Endothelial cell of umbilical vein (primary cell): Measurements from ENCODE around the gene CGB2. TPM values are rescaled to one million over a fixed set of nuclear protein-coding genes. Genes with fewer than 3 reads are reported as not detected.

ENCODE experiments used
- BruUV-seq: library from RNA; stranded (reverse); fragments of 400-500 nt; replicated peaks from 2 replicates; lab custom pipeline; 2021; lab: Mats Ljungman, UMichigan
- CTCF ChIA-PET: fragments of 300-600, 350-600 bp; sonication (Branson Sonifier 250); formaldehyde crosslinking; loops from one replicate; lab custom pipeline; 2021; ENCODE audit warnings: antibody characterized with exemption, inconsistent platforms; lab: Charles Lee
- POLR2A ChIA-PET: fragments of 300-600, 350-600 bp; sonication (Branson Sonifier 250); formaldehyde crosslinking; loops from one replicate; lab custom pipeline; 2021; ENCODE audit warnings: antibody characterized with exemption, inconsistent platforms; lab: Charles Lee
- DNase-seq: peaks from one replicate; pipeline ENCODE4 v3.0.0-alpha.2; 2011; ENCODE audit warnings: low read depth, low spot score
- FAIRE-seq: peaks from 2 replicates; lab custom pipeline; 2011; peaks lifted over from hg19 to GRCh38; lab: Jason Lieb, UNC
- H2AFZ ChIP-seq: 2 replicates; pipeline ENCODE4 v1.6.0; 2012; ENCODE audit warnings: low read depth, low read length, control low read depth, inconsistent platforms
- H3K27ac ChIP-seq: 2 replicates; pipeline ENCODE4 v1.5.1; 2011; ENCODE audit warnings: low read depth, mild to moderate bottlenecking, control low read depth, low read length, moderate library complexity; ENCODE audit not compliant: insufficient read depth
- H3K27me3 ChIP-seq, 2 experiments: 2 replicates each; pipeline versions ENCODE4 v1.6.0 to v1.6.1; 2011; ENCODE audit warnings: low read length in 2 of 2, mixed read lengths in 1 of 2; ENCODE audit not compliant: control insufficient read depth in 2 of 2, insufficient read depth in 2 of 2
- H3K36me3 ChIP-seq, 2 experiments: 2 replicates in 1 of 2; 3 replicates in 1 of 2; pipeline ENCODE4 v1.5.1; 2011; ENCODE audit warnings: low read length in 2 of 2, mild to moderate bottlenecking in 1 of 2, moderate library complexity in 1 of 2; ENCODE audit not compliant: control insufficient read depth in 2 of 2, insufficient read depth in 2 of 2; ENCODE audit errors: extremely low read depth in 1 of 2
- H3K4me1 ChIP-seq: 3 replicates; pipeline ENCODE4 v1.5.1; 2011; ENCODE audit warnings: mild to moderate bottlenecking, low read length; ENCODE audit not compliant: control insufficient read depth, insufficient read depth; ENCODE audit errors: extremely low read depth
- H3K4me2 ChIP-seq: 2 replicates; pipeline ENCODE4 v1.6.1; 2011; ENCODE audit warnings: low read length, control low read depth, mixed read lengths; ENCODE audit not compliant: insufficient read depth
- H3K4me3 ChIP-seq, 3 experiments: fragments of 200-600 bp in 1 of 3; sonication (generic), shearing (Covaris generic) in 1 of 3; replicated peaks in 1 of 3; 2 replicates each; pipeline ENCODE4 v1.5.1; 2011 to 2016; ENCODE audit warnings: control low read depth in 3 of 3, low read length in 3 of 3, mild to moderate bottlenecking in 2 of 3, inconsistent platforms in 1 of 3, low read depth in 1 of 3, moderate library complexity in 1 of 3; ENCODE audit not compliant: insufficient read depth in 1 of 3
- H3K79me2 ChIP-seq: 2 replicates; pipeline ENCODE4 v1.6.0; 2012; ENCODE audit warnings: low read length, inconsistent platforms; ENCODE audit not compliant: control insufficient read depth, insufficient read depth
- H3K9ac ChIP-seq: replicated peaks from 2 replicates; pipeline ENCODE3; 2011; ENCODE audit warnings: low read length, control low read depth; ENCODE audit not compliant: insufficient read depth; ENCODE audit errors: extremely low read depth
- H3K9me1 ChIP-seq: replicated peaks from 3 replicates; pipeline ENCODE4 v1.6.0; 2011; ENCODE audit warnings: mild to moderate bottlenecking, low read length; ENCODE audit not compliant: control insufficient read depth, insufficient read depth; ENCODE audit errors: extremely low read depth
- H3K9me3 ChIP-seq: replicated peaks from 2 replicates; pipeline ENCODE4 v1.5.1; 2012; ENCODE audit warnings: low read length, inconsistent platforms; ENCODE audit not compliant: control insufficient read depth, insufficient read depth
- H4K20me1 ChIP-seq: replicated peaks from 2 replicates; pipeline ENCODE3; 2011; ENCODE audit warnings: mild to moderate bottlenecking, low read length; ENCODE audit not compliant: control insufficient read depth, insufficient read depth; ENCODE audit errors: extremely low read depth
- CTCF ChIP-seq, 2 donors: IDR thresholded peaks; 1 replicate in 1 of 2; 2 replicates in 1 of 2; pipeline ENCODE4 v1.5.1; 2011; ENCODE audit warnings: low read length in 2 of 2, mild to moderate bottlenecking in 2 of 2, moderate library complexity in 2 of 2, control low read depth in 1 of 2, inconsistent platforms in 1 of 2, low read depth in 1 of 2; ENCODE audit not compliant: insufficient read depth in 1 of 2; ENCODE audit errors: extremely low read depth in 1 of 2
- JUN ChIP-seq: IDR thresholded peaks from 2 replicates; pipeline ENCODE4 v1.6.1; 2011; ENCODE audit warnings: borderline replicate concordance, low read depth; ENCODE audit not compliant: insufficient read length, insufficient read depth
- MAX ChIP-seq: IDR thresholded peaks from 2 replicates; pipeline ENCODE4 v1.6.1; 2011; ENCODE audit not compliant: insufficient read depth, insufficient read length
- MYC ChIP-seq: IDR thresholded peaks from one replicate; pipeline ENCODE4 v1.6.1; 2011; ENCODE audit warnings: mild to moderate bottlenecking, low read depth, low read length
- dilution Hi-C: fragments of 300-500 bp; cut with MboI; formaldehyde crosslinking; loops from one replicate; pipeline ENCODE4 v1.15.0; 2019; ENCODE audit warnings: low sequenced_read_pairs; ENCODE audit not compliant: extremely low pct_ligation_motif_present
- intact Hi-C: fragments of 100-400 bp; cut with micrococcal nuclease; formaldehyde crosslinking; loops from one replicate; pipeline ENCODE4 v1.10.0; 2022
- polyA plus RNA-seq, 4 experiments: library from polyadenylated mRNA; depleted of rRNA in 3 of 4; stranded (reverse) in 3 of 4; unstranded in 1 of 4; fragments of >200 nt; gene quantifications; 2 replicates each; pipeline versions ENCODE4 v1.2.1 to v1.2.3, GENCODE V29; 2011 to 2012; ENCODE audit warnings: missing spikeins in 1 of 4
- total RNA-seq: library from RNA; stranded (reverse); gene quantifications from 2 replicates; pipeline ENCODE4 v1.2.3, GENCODE V29; 2021

CGB2 gene
- total and polyA plus RNA-seq, 2 donors (not counting 3 experiments of a cell fraction or from before 2014, with no cell fraction given): not detected

- CTCF ChIA-PET: no interaction called here
- POLR2A ChIA-PET: no interaction called here
Measured at GRCh38 chr19:49006905-49007304, 24.8 kb upstream of the CGB2 start.

More at GRCh38 chr19:49006905-49007304, 24.8 kb upstream of the CGB2 start:
- H3K4me2 ChIP-seq: no peak overlapping the region
- no peak overlapping the region for H3K27ac ChIP-seq
- intact Hi-C loops (no loop called here), dilution Hi-C loops (no loop called here)
- TF ChIP-seq MYC (no peak), JUN (no peak), CTCF (IDR thresholded peaks at IDR 0.05; ENCODE audit: extremely low read depth in 1 of 2, insufficient read depth in 1 of 2, low read depth in 1 of 2, low read length in 2 of 2) (no peak), MAX (no peak)
- H3K79me2 ChIP-seq: no peaks in the 10 kb centered on the region
- no peaks in the 10 kb centered on the region for H3K9me3 ChIP-seq
- no peaks in the 10 kb centered on the region for H3K27me3 ChIP-seq
- no peaks in the 10 kb centered on the region for H3K9me1 ChIP-seq
- H3K4me3 ChIP-seq: no peak overlapping the region
- no peak overlapping the region for H3K9ac ChIP-seq
- no peak for FAIRE-seq
- H3K4me1 ChIP-seq: no peaks in the 10 kb centered on the region
- H3K36me3 ChIP-seq: peaks cover 8 to 37% of the 10 kb centered on the region in 2 experiments
- no TSS peak for BruUV-seq
- H2AFZ ChIP-seq: no peak overlapping the region
- no peaks in the 10 kb centered on the region for H4K20me1 ChIP-seq
- DNase-seq: no peak
